ENCODE results near the gene HAP1. TPM values are rescaled to one million over a fixed set of nuclear protein-coding genes. Genes with fewer than 3 reads are reported as not detected.

HAP1 gene
- total RNA-seq, 1 experiment from 2014 or later = 11.6 TPM

DNA sequence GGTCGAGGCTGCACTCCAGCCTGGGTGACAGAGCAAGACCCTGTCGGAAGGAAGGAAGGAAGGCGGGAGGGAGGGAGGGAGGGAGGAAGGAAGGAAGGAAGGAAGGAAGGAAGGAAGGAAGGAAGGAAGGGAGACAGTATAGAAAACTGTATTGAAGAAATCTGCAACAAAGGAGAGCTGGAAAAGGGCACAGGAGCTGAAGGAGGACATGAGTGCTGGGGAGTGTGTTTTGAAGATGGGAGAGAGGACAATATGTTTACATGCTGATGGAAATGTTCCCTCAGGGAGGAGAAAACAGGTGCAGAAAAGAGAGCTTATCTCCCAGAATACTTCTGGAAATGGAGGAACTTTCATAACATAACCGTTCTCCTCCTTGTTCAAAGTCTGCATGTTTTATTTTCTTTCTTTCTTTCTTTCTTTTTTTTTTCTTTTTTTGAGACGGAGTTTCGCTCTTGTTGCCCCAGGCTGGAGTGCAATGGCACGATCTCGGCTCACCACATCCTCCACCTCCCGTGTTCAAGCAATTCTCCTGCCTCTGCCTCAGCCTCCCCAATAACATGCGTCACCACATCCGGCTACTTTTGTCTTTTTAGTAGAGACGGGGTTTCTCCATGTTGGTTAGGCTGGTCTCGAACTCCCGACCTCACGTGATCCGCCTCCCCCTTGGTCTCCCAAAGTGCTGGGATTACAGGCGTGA lies 2.7 kb upstream of the HAP1 start:
- Histone ChIP-seq H3K27ac (ENCODE audit: low read length) (no peak overlapping the region), H3K4me3 (ENCODE audit: low read depth in 2 of 2, low read length in 2 of 2) (no peak overlapping the region), H3K9me3 (ENCODE audit: control insufficient read depth, insufficient read depth, low read depth, low read length) (no peaks in the 10 kb centered on the region), H3K27me3 (ENCODE audit: control insufficient read depth, insufficient read depth, low read length) (no peaks in the 10 kb centered on the region), H3K4me1 (ENCODE audit: control insufficient read depth, insufficient read depth, low read length) (peaks cover 23% of the 10 kb centered on the region), H3K36me3 (ENCODE audit: control insufficient read depth, insufficient read depth, low read length) (no peaks in the 10 kb centered on the region)
- no TSS peak for BruUV-seq (replicated peaks)
- in situ Hi-C loops (cut with HindIII; ENCODE audit: low pct_unique_long_range_greater_than_20kb, low sequenced_read_pairs) = no loop called here
- no peak for TF ChIP-seq TCF7L2 (IDR thresholded peaks at IDR 0.05; ENCODE audit: low read depth, low read length)
- no peak for TF ChIP-seq SIN3A (IDR thresholded peaks at IDR 0.05; ENCODE audit: borderline replicate concordance, insufficient read depth, low read depth, low read length)
- TF ChIP-seq, protein P1, sequence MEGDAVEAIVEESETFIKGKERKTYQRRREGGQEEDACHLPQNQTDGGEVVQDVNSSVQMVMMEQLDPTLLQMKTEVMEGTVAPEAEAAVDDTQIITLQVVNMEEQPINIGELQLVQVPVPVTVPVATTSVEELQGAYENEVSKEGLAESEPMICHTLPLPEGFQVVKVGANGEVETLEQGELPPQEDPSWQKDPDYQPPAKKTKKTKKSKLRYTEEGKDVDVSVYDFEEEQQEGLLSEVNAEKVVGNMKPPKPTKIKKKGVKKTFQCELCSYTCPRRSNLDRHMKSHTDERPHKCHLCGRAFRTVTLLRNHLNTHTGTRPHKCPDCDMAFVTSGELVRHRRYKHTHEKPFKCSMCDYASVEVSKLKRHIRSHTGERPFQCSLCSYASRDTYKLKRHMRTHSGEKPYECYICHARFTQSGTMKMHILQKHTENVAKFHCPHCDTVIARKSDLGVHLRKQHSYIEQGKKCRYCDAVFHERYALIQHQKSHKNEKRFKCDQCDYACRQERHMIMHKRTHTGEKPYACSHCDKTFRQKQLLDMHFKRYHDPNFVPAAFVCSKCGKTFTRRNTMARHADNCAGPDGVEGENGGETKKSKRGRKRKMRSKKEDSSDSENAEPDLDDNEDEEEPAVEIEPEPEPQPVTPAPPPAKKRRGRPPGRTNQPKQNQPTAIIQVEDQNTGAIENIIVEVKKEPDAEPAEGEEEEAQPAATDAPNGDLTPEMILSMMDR (IDR thresholded peaks at IDR 0.05) = no peak
- TF ChIP-seq POLR2AphosphoS5 (IDR thresholded peaks at IDR 0.05; ENCODE audit: low read depth, low read length) = no peak
- TF ChIP-seq, protein P2, sequence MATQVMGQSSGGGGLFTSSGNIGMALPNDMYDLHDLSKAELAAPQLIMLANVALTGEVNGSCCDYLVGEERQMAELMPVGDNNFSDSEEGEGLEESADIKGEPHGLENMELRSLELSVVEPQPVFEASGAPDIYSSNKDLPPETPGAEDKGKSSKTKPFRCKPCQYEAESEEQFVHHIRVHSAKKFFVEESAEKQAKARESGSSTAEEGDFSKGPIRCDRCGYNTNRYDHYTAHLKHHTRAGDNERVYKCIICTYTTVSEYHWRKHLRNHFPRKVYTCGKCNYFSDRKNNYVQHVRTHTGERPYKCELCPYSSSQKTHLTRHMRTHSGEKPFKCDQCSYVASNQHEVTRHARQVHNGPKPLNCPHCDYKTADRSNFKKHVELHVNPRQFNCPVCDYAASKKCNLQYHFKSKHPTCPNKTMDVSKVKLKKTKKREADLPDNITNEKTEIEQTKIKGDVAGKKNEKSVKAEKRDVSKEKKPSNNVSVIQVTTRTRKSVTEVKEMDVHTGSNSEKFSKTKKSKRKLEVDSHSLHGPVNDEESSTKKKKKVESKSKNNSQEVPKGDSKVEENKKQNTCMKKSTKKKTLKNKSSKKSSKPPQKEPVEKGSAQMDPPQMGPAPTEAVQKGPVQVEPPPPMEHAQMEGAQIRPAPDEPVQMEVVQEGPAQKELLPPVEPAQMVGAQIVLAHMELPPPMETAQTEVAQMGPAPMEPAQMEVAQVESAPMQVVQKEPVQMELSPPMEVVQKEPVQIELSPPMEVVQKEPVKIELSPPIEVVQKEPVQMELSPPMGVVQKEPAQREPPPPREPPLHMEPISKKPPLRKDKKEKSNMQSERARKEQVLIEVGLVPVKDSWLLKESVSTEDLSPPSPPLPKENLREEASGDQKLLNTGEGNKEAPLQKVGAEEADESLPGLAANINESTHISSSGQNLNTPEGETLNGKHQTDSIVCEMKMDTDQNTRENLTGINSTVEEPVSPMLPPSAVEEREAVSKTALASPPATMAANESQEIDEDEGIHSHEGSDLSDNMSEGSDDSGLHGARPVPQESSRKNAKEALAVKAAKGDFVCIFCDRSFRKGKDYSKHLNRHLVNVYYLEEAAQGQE (IDR thresholded peaks at IDR 0.05; ENCODE audit: insufficient read depth in 1 of 2, low read depth in 2 of 2, low read length in 1 of 2) = no peak
- ATAC-seq = no peak
- DNase-seq (ENCODE audit: low read depth, low spot score) = no peak
- ChIA-PET POLR2A (no interaction called here), CTCF (interaction anchor here (0.6 to 1.8 kb wide), 8 partner anchors 41 to 74 kb away, joined by 3 to 12 read pairs (median 4); partner anchors contain the start of gene P3H4)
- intact Hi-C loops (cut with micrococcal nuclease; ENCODE audit: unreplicated experiment) = no loop called here

DNA sequence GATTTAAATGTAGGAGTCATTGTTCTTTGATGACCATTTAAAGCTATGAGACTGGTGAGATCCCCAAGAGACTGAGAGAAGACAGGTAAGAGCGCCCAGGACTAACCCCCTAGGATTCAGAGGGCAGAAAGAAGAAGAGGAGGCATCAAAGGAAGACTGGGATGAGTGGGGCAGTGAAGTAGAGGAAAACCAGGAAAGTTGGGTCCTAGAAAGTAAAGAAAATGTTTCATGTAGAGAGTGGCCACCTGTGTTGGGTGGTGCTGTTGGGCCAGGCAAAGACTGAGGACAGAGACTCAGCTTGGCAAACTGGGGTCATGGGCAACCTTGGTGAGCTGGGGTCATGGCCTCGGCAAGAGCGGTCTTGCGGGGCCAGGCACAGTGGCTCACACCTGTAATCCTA lies 1.3 kb upstream of the HAP1 start:
- Histone ChIP-seq H3K4me1 (ENCODE audit: control insufficient read depth, insufficient read depth, low read length) (peaks cover 20% of the 10 kb centered on the region), H3K27me3 (ENCODE audit: control insufficient read depth, insufficient read depth, low read length) (no peaks in the 10 kb centered on the region), H3K9me3 (ENCODE audit: control insufficient read depth, insufficient read depth, low read depth, low read length) (no peaks in the 10 kb centered on the region), H3K36me3 (ENCODE audit: control insufficient read depth, insufficient read depth, low read length) (no peaks in the 10 kb centered on the region), H3K27ac (ENCODE audit: low read length) (no peak overlapping the region), H3K4me3 (ENCODE audit: low read depth in 2 of 2, low read length in 2 of 2) (no peak overlapping the region)
- DNase-seq (ENCODE audit: low read depth, low spot score) (no peak), ATAC-seq (no peak)
- no peak for TF ChIP-seq SIN3A (IDR thresholded peaks at IDR 0.05; ENCODE audit: borderline replicate concordance, insufficient read depth, low read depth, low read length)
- TF ChIP-seq POLR2AphosphoS5 (IDR thresholded peaks at IDR 0.05; ENCODE audit: low read depth, low read length) = no peak
- TF ChIP-seq, protein P2 (IDR thresholded peaks at IDR 0.05; ENCODE audit: insufficient read depth in 1 of 2, low read depth in 2 of 2, low read length in 1 of 2) = no peak
- TF ChIP-seq, protein P1 (IDR thresholded peaks at IDR 0.05) = no peak
- no peak for TF ChIP-seq TCF7L2 (IDR thresholded peaks at IDR 0.05; ENCODE audit: low read depth, low read length)
- intact Hi-C loops (cut with micrococcal nuclease; ENCODE audit: unreplicated experiment) (no loop called here), in situ Hi-C loops (cut with HindIII; ENCODE audit: low pct_unique_long_range_greater_than_20kb, low sequenced_read_pairs) (no loop called here)
- no TSS peak for BruUV-seq (replicated peaks)
- ChIA-PET CTCF (interaction anchor here (0.9 kb wide), 1 partner anchor 43 kb away, joined by 3 read pairs; no protein-coding TSS in a partner anchor), POLR2A (interaction anchor here (0.5 kb wide), 1 partner anchor 302 kb away, joined by 3 read pairs; no protein-coding TSS in a partner anchor)

Measured in Panc1 (cell line).